Endothelial cell of umbilical vein (primary cell): ENCODE data around the gene TBC1D10A. TPM values are rescaled to one million over a fixed set of nuclear protein-coding genes. Genes with fewer than 3 reads are reported as not detected.

Experiments
- BruUV-seq: library from RNA; stranded (reverse); fragments of 400-500 nt; replicated peaks from 2 replicates; lab custom pipeline; 2021; lab: Mats Ljungman, UMichigan
- CTCF ChIA-PET: fragments of 300-600, 350-600 bp; sonication (Branson Sonifier 250); formaldehyde crosslinking; loops from one replicate; lab custom pipeline; 2021; ENCODE audit warnings: antibody characterized with exemption, inconsistent platforms; lab: Charles Lee
- POLR2A ChIA-PET: fragments of 300-600, 350-600 bp; sonication (Branson Sonifier 250); formaldehyde crosslinking; loops from one replicate; lab custom pipeline; 2021; ENCODE audit warnings: antibody characterized with exemption, inconsistent platforms; lab: Charles Lee
- DNase-seq: peaks from one replicate; pipeline ENCODE4 v3.0.0-alpha.2; 2011; ENCODE audit warnings: low read depth, low spot score
- FAIRE-seq: peaks from 2 replicates; lab custom pipeline; 2011; peaks lifted over from hg19 to GRCh38; lab: Jason Lieb, UNC
- H2AFZ ChIP-seq: 2 replicates; pipeline ENCODE4 v1.6.0; 2012; ENCODE audit warnings: low read depth, low read length, control low read depth, inconsistent platforms
- H3K27ac ChIP-seq: 2 replicates; pipeline ENCODE4 v1.5.1; 2011; ENCODE audit warnings: low read depth, mild to moderate bottlenecking, control low read depth, low read length, moderate library complexity; ENCODE audit not compliant: insufficient read depth
- H3K27me3 ChIP-seq, 2 experiments: 2 replicates each; pipeline versions ENCODE4 v1.6.0 to v1.6.1; 2011; ENCODE audit warnings: low read length in 2 of 2, mixed read lengths in 1 of 2; ENCODE audit not compliant: control insufficient read depth in 2 of 2, insufficient read depth in 2 of 2
- H3K36me3 ChIP-seq, 2 experiments: 2 replicates in 1 of 2; 3 replicates in 1 of 2; pipeline ENCODE4 v1.5.1; 2011; ENCODE audit warnings: low read length in 2 of 2, mild to moderate bottlenecking in 1 of 2, moderate library complexity in 1 of 2; ENCODE audit not compliant: control insufficient read depth in 2 of 2, insufficient read depth in 2 of 2; ENCODE audit errors: extremely low read depth in 1 of 2
- H3K4me1 ChIP-seq: 3 replicates; pipeline ENCODE4 v1.5.1; 2011; ENCODE audit warnings: mild to moderate bottlenecking, low read length; ENCODE audit not compliant: control insufficient read depth, insufficient read depth; ENCODE audit errors: extremely low read depth
- H3K4me2 ChIP-seq: 2 replicates; pipeline ENCODE4 v1.6.1; 2011; ENCODE audit warnings: low read length, control low read depth, mixed read lengths; ENCODE audit not compliant: insufficient read depth
- H3K4me3 ChIP-seq, 3 experiments: fragments of 200-600 bp in 1 of 3; sonication (generic), shearing (Covaris generic) in 1 of 3; replicated peaks in 1 of 3; 2 replicates each; pipeline ENCODE4 v1.5.1; 2011 to 2016; ENCODE audit warnings: control low read depth in 3 of 3, low read length in 3 of 3, mild to moderate bottlenecking in 2 of 3, inconsistent platforms in 1 of 3, low read depth in 1 of 3, moderate library complexity in 1 of 3; ENCODE audit not compliant: insufficient read depth in 1 of 3
- H3K79me2 ChIP-seq: 2 replicates; pipeline ENCODE4 v1.6.0; 2012; ENCODE audit warnings: low read length, inconsistent platforms; ENCODE audit not compliant: control insufficient read depth, insufficient read depth
- H3K9ac ChIP-seq: replicated peaks from 2 replicates; pipeline ENCODE3; 2011; ENCODE audit warnings: low read length, control low read depth; ENCODE audit not compliant: insufficient read depth; ENCODE audit errors: extremely low read depth
- H3K9me1 ChIP-seq: replicated peaks from 3 replicates; pipeline ENCODE4 v1.6.0; 2011; ENCODE audit warnings: mild to moderate bottlenecking, low read length; ENCODE audit not compliant: control insufficient read depth, insufficient read depth; ENCODE audit errors: extremely low read depth
- H3K9me3 ChIP-seq: replicated peaks from 2 replicates; pipeline ENCODE4 v1.5.1; 2012; ENCODE audit warnings: low read length, inconsistent platforms; ENCODE audit not compliant: control insufficient read depth, insufficient read depth
- H4K20me1 ChIP-seq: replicated peaks from 2 replicates; pipeline ENCODE3; 2011; ENCODE audit warnings: mild to moderate bottlenecking, low read length; ENCODE audit not compliant: control insufficient read depth, insufficient read depth; ENCODE audit errors: extremely low read depth
- CTCF ChIP-seq, 2 donors: IDR thresholded peaks; 1 replicate in 1 of 2; 2 replicates in 1 of 2; pipeline ENCODE4 v1.5.1; 2011; ENCODE audit warnings: low read length in 2 of 2, mild to moderate bottlenecking in 2 of 2, moderate library complexity in 2 of 2, control low read depth in 1 of 2, inconsistent platforms in 1 of 2, low read depth in 1 of 2; ENCODE audit not compliant: insufficient read depth in 1 of 2; ENCODE audit errors: extremely low read depth in 1 of 2
- EZH2 ChIP-seq: IDR thresholded peaks from 2 replicates; pipeline ENCODE4 v1.6.1; 2012; ENCODE audit warnings: borderline replicate concordance, low read depth, mild to moderate bottlenecking, moderate library complexity, low read length, inconsistent platforms; ENCODE audit not compliant: severe bottlenecking
- FOS ChIP-seq: IDR thresholded peaks from 2 replicates; pipeline ENCODE4 v1.6.1; 2011; ENCODE audit warnings: mild to moderate bottlenecking, low read length, moderate library complexity, borderline replicate concordance; ENCODE audit not compliant: insufficient read depth
- GATA2 ChIP-seq: IDR thresholded peaks from 2 replicates; pipeline ENCODE4 v1.7.0; 2011; ENCODE audit warnings: low read depth, mild to moderate bottlenecking, moderate library complexity, mixed read lengths, low read length; ENCODE audit not compliant: insufficient read length, insufficient read depth
- JUN ChIP-seq: IDR thresholded peaks from 2 replicates; pipeline ENCODE4 v1.6.1; 2011; ENCODE audit warnings: borderline replicate concordance, low read depth; ENCODE audit not compliant: insufficient read length, insufficient read depth
- MAX ChIP-seq: IDR thresholded peaks from 2 replicates; pipeline ENCODE4 v1.6.1; 2011; ENCODE audit not compliant: insufficient read depth, insufficient read length
- MYC ChIP-seq: IDR thresholded peaks from one replicate; pipeline ENCODE4 v1.6.1; 2011; ENCODE audit warnings: mild to moderate bottlenecking, low read depth, low read length
- POLR2A ChIP-seq: IDR thresholded peaks from 2 replicates; pipeline ENCODE4 v1.6.1; 2012; ENCODE audit warnings: low read depth, mild to moderate bottlenecking, control low read depth, low read length
- POLR2AphosphoS5 ChIP-seq: IDR thresholded peaks from 2 replicates; pipeline ENCODE4 v1.6.1; 2012; ENCODE audit warnings: low read depth, mild to moderate bottlenecking, control low read depth, low read length, moderate library complexity; ENCODE audit not compliant: insufficient read depth
- dilution Hi-C: fragments of 300-500 bp; cut with MboI; formaldehyde crosslinking; loops from one replicate; pipeline ENCODE4 v1.15.0; 2019; ENCODE audit warnings: low sequenced_read_pairs; ENCODE audit not compliant: extremely low pct_ligation_motif_present
- intact Hi-C: fragments of 100-400 bp; cut with micrococcal nuclease; formaldehyde crosslinking; loops from one replicate; pipeline ENCODE4 v1.10.0; 2022
- polyA plus RNA-seq, 4 experiments: library from polyadenylated mRNA; depleted of rRNA in 3 of 4; stranded (reverse) in 3 of 4; unstranded in 1 of 4; fragments of >200 nt; gene quantifications; 2 replicates each; pipeline versions ENCODE4 v1.2.1 to v1.2.3, GENCODE V29; 2011 to 2012; ENCODE audit warnings: missing spikeins in 1 of 4
- total RNA-seq: library from RNA; stranded (reverse); gene quantifications from 2 replicates; pipeline ENCODE4 v1.2.3, GENCODE V29; 2021

Gene TBC1D10A
- total and polyA plus RNA-seq, 2 donors (not counting 3 experiments of a cell fraction or from before 2014, with no cell fraction given): 10.0 to 11.9 TPM

DNA sequence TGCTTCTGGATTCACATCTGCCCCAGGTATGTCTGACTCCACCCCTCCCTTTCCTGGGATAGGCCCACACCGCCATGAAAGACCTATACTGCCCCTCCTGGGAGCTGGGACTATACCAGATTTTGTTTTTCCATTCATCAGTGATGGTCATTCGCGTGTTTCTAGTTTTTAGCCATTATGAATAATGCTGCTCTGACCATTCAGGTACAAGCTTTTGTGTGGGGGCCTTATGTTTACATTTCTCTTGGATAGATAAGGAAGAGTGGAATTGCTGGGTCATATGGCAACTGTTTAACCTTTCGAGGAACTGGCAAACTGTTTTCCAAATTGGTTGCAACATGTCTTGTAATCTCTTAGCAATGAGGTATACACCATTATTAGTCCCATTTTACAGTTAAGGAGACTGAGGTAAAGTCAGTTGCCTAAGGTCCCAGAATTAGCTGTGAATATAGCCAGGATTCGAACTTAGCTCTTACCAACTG, 1.2 kb upstream of the TBC1D10A start:
- DNase-seq (no peak), FAIRE-seq (peak; percentile 8)
- Histone ChIP-seq H3K4me2 (no peak overlapping the region), H3K9ac (no peak overlapping the region), H4K20me1 (no peaks in the 10 kb centered on the region), H3K27me3 (no peaks in the 10 kb centered on the region), H3K9me3 (no peaks in the 10 kb centered on the region), H3K27ac (no peak overlapping the region), H3K9me1 (no peaks in the 10 kb centered on the region), H2AFZ (no peak overlapping the region), H3K36me3 (peaks cover 3 to 7% of the 10 kb centered on the region in 2 experiments), H3K4me1 (peaks cover 13% of the 10 kb centered on the region), H3K79me2 (no peaks in the 10 kb centered on the region), H3K4me3 (no peak overlapping the region)
- dilution Hi-C loops: no loop called here
- TF ChIP-seq EZH2: no peak
- no peak for TF ChIP-seq GATA2
- no peak for TF ChIP-seq POLR2AphosphoS5
- TF ChIP-seq CTCF (IDR thresholded peaks at IDR 0.05; ENCODE audit: extremely low read depth in 1 of 2, insufficient read depth in 1 of 2, low read depth in 1 of 2, low read length in 2 of 2): no peak
- TF ChIP-seq MYC: no peak
- TF ChIP-seq MAX: no peak
- TF ChIP-seq JUN: no peak
- TF ChIP-seq FOS: no peak
- no peak for TF ChIP-seq POLR2A
- no TSS peak for BruUV-seq
- ChIA-PET CTCF (interaction anchor here (1.2 to 14.7 kb wide), 6 partner anchors 24 to 64 kb away, joined by 4 to 164 read pairs (median 13); partner anchors contain the start of gene CASTOR1), POLR2A (interaction anchor here (1.2 to 1.8 kb wide), 2 partner anchors 28 to 40 kb away, joined by 4 to 7 read pairs; partner anchors contain the start of gene CASTOR1)
- intact Hi-C loops: loop anchor here (2.0 kb wide), 1 partner anchor 29 kb away; the partner anchor contains the start of genes CCDC157 and SF3A1
